ENCODE measurements around the gene ENDOU.

Gene ENDOU

DNA sequence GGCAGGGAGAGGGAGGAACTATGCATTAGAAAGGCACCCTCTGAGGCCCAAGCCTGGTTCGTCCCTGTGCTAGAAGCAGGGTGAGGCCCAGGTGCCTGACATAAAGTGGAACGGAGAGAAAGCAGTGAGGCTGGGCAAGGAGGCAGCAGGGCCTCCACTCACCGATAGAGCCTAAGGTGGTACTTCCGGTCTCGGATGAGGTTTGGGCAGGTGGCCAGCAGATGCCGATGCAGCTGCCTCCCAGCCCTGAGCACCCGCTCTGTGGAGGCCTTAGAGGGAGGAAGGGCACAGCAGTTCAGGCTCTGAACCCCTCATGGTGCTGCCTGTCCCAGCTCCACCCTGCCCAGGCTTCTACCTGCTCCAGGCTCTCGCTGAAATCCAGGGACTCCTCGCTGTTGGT, 26.3 kb upstream of the ENDOU start:
- no peak for DNase-seq (ENCODE audit: low read depth)
- H3K4me3 ChIP-seq (ENCODE audit: low read length): no peak overlapping the region
- TF ChIP-seq, protein P1, sequence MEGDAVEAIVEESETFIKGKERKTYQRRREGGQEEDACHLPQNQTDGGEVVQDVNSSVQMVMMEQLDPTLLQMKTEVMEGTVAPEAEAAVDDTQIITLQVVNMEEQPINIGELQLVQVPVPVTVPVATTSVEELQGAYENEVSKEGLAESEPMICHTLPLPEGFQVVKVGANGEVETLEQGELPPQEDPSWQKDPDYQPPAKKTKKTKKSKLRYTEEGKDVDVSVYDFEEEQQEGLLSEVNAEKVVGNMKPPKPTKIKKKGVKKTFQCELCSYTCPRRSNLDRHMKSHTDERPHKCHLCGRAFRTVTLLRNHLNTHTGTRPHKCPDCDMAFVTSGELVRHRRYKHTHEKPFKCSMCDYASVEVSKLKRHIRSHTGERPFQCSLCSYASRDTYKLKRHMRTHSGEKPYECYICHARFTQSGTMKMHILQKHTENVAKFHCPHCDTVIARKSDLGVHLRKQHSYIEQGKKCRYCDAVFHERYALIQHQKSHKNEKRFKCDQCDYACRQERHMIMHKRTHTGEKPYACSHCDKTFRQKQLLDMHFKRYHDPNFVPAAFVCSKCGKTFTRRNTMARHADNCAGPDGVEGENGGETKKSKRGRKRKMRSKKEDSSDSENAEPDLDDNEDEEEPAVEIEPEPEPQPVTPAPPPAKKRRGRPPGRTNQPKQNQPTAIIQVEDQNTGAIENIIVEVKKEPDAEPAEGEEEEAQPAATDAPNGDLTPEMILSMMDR (conservative IDR thresholded peaks at IDR 0.05; ENCODE audit: low read length): no peak

GRCh38 chr12:47750916-47751470, 25.7 kb upstream of the ENDOU start:
- no peak overlapping the region for H3K4me3 ChIP-seq (ENCODE audit: low read length)
- DNase-seq (ENCODE audit: low read depth): no peak
- TF ChIP-seq, protein P1 (conservative IDR thresholded peaks at IDR 0.05; ENCODE audit: low read length): no peak

- no peak for DNase-seq (ENCODE audit: low read depth)
- H3K4me3 ChIP-seq (ENCODE audit: low read length): no peak overlapping the region
- TF ChIP-seq, protein P1 (conservative IDR thresholded peaks at IDR 0.05; ENCODE audit: low read length): no peak
These were observed 25.0 kb upstream of the ENDOU start for GRCh38 chr12:47750229-47750798.

- TF ChIP-seq, protein P1 (conservative IDR thresholded peaks at IDR 0.05; ENCODE audit: low read length): no peak
- no peak for DNase-seq (ENCODE audit: low read depth)
- no peak overlapping the region for H3K4me3 ChIP-seq (ENCODE audit: low read length)
These were observed 23.6 kb upstream of the ENDOU start for GRCh38 chr12:47748899-47749298.

- TF ChIP-seq, protein P1 (conservative IDR thresholded peaks at IDR 0.05; ENCODE audit: low read length): no peak
- DNase-seq (ENCODE audit: low read depth): no peak
- no peak overlapping the region for H3K4me3 ChIP-seq (ENCODE audit: low read length)
These were observed 23.2 kb upstream of the ENDOU start for GRCh38 chr12:47748507-47748828.

DNA sequence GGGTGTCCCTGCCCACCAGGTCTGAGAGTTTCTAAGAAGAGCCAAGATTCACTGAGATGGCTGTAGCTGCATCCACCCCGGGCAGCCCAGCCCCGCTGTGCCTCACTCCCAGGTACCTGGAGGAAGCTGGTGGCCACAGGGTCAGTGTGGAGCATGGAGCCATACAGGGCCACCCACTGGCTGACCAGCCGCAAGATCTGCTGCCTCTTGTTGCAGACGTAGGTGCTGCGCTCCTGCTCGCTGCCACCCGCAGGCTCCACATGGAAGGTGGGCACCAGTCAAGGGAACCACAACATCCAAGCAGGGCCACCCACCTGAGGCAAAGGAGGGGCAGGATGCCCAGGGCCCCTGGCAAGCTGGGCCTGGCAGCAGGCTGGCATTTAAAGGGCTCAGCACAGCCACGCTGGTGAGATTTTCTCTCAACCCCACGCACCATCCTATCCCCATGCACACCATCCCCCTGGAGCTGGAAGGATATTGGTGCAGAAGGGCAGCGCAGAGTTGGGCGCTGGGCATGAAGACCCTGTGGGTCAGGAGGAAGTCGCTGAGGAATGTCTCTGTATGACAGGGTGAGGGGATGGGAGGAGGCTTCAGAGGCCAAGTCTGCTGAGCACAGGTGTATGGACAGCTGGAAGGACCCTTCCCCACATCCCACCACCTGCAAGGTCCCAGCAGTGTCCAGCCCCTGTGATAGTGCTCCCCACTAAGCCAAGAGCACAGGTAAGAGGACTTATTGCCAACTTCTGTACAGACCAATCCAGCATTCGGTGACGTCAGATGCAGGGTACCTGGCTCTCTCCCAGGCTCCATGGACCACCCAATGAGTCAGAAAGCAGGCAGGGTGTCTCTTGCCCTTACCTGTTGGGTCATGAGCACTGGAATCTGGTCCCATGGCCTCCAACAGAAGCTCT, 22.6 kb upstream of the ENDOU start:
- no peak overlapping the region for H3K4me3 ChIP-seq (ENCODE audit: low read length)
- no peak for DNase-seq (ENCODE audit: low read depth)
- TF ChIP-seq, protein P1 (conservative IDR thresholded peaks at IDR 0.05; ENCODE audit: low read length): no peak

- no peak for DNase-seq (ENCODE audit: low read depth)
- TF ChIP-seq, protein P1 (conservative IDR thresholded peaks at IDR 0.05; ENCODE audit: low read length): no peak
- H3K4me3 ChIP-seq (ENCODE audit: low read length): no peak overlapping the region
These were observed 21.8 kb upstream of the ENDOU start for GRCh38 chr12:47747126-47747525.
